ENCODE measurements around the gene APOA5. TPM values are rescaled to one million over a fixed set of nuclear protein-coding genes. Genes with fewer than 3 reads are reported as not detected.

The APOA5 gene
- total and polyA plus RNA-seq, 2 donors (not counting 3 experiments of a cell fraction or from before 2014, with no cell fraction given) = not detected

DNA sequence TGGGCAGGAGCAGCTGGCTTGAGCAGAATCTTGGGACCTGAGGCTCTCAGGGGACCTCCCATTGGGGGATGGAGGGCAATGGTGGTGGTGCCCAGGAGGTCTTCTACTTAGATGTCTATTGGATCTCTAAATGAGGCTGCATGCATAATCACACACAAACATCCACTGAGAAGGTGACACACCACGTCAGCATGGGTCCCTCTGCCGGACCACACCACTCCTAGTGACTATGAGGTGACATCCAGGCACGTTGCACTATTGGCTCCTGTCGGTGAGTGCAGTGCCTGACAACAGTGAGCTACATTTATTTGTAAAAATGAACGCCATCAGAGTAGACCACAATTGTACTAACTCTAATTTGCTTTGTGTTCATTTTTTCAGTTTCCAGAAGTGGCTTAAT is 33.8 kb upstream of the APOA5 start:
- Histone ChIP-seq H3K9me3 (replicated peaks; ENCODE audit: control insufficient read depth, insufficient read depth, low read length) (no peaks in the 10 kb centered on the region), H3K4me2 (ENCODE audit: insufficient read depth, low read length) (no peak overlapping the region), H4K20me1 (replicated peaks; ENCODE audit: control insufficient read depth, extremely low read depth, insufficient read depth, low read length) (no peaks in the 10 kb centered on the region), H3K27me3 (ENCODE audit: control insufficient read depth in 2 of 2, insufficient read depth in 2 of 2, low read length in 2 of 2) (no peaks in the 10 kb centered on the region), H3K4me1 (ENCODE audit: control insufficient read depth, extremely low read depth, insufficient read depth, low read length) (no peaks in the 10 kb centered on the region), H3K27ac (ENCODE audit: insufficient read depth, low read depth, low read length) (no peak overlapping the region), H3K36me3 (ENCODE audit: control insufficient read depth in 2 of 2, extremely low read depth in 1 of 2, insufficient read depth in 2 of 2, low read length in 2 of 2) (no peaks in the 10 kb centered on the region), H3K9ac (replicated peaks; ENCODE audit: extremely low read depth, insufficient read depth, low read length) (no peak overlapping the region), H3K9me1 (replicated peaks; ENCODE audit: control insufficient read depth, extremely low read depth, insufficient read depth, low read length) (no peaks in the 10 kb centered on the region), H3K79me2 (ENCODE audit: control insufficient read depth, insufficient read depth, low read length) (no peaks in the 10 kb centered on the region), H2AFZ (ENCODE audit: low read depth, low read length) (no peak overlapping the region), H3K4me3 (replicated peaks in 1 of 3; ENCODE audit: insufficient read depth in 1 of 3, low read depth in 1 of 3, low read length in 3 of 3) (no peak overlapping the region)
- TF ChIP-seq, protein P1, sequence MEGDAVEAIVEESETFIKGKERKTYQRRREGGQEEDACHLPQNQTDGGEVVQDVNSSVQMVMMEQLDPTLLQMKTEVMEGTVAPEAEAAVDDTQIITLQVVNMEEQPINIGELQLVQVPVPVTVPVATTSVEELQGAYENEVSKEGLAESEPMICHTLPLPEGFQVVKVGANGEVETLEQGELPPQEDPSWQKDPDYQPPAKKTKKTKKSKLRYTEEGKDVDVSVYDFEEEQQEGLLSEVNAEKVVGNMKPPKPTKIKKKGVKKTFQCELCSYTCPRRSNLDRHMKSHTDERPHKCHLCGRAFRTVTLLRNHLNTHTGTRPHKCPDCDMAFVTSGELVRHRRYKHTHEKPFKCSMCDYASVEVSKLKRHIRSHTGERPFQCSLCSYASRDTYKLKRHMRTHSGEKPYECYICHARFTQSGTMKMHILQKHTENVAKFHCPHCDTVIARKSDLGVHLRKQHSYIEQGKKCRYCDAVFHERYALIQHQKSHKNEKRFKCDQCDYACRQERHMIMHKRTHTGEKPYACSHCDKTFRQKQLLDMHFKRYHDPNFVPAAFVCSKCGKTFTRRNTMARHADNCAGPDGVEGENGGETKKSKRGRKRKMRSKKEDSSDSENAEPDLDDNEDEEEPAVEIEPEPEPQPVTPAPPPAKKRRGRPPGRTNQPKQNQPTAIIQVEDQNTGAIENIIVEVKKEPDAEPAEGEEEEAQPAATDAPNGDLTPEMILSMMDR (IDR thresholded peaks at IDR 0.05; ENCODE audit: extremely low read depth in 1 of 2, insufficient read depth in 1 of 2, low read depth in 1 of 2, low read length in 2 of 2) = no peak
- TF ChIP-seq GATA2 (IDR thresholded peaks at IDR 0.05; ENCODE audit: insufficient read depth, insufficient read length, low read depth, low read length) (no peak), FOS (IDR thresholded peaks at IDR 0.05; ENCODE audit: borderline replicate concordance, insufficient read depth, low read length) (no peak), JUN (IDR thresholded peaks at IDR 0.05; ENCODE audit: borderline replicate concordance, insufficient read depth, insufficient read length, low read depth) (no peak), EZH2 (IDR thresholded peaks at IDR 0.05; ENCODE audit: borderline replicate concordance, low read depth, low read length, severe bottlenecking) (no peak), POLR2AphosphoS5 (IDR thresholded peaks at IDR 0.05; ENCODE audit: insufficient read depth, low read depth, low read length) (no peak), MYC (IDR thresholded peaks at IDR 0.05; ENCODE audit: low read depth, low read length) (no peak), POLR2A (IDR thresholded peaks at IDR 0.05; ENCODE audit: low read depth, low read length) (no peak)
- TF ChIP-seq, protein P2, sequence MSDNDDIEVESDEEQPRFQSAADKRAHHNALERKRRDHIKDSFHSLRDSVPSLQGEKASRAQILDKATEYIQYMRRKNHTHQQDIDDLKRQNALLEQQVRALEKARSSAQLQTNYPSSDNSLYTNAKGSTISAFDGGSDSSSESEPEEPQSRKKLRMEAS (IDR thresholded peaks at IDR 0.05; ENCODE audit: insufficient read depth, insufficient read length) = no peak
- DNase-seq (ENCODE audit: low read depth, low spot score) = no peak
- no TSS peak for BruUV-seq (replicated peaks)
- POLR2A ChIA-PET = no interaction called here
- intact Hi-C loops (cut with micrococcal nuclease) = no loop called here
- CTCF ChIA-PET = interaction anchor here (3.7 kb wide), 1 partner anchor 11 kb away, joined by 22 read pairs; the partner anchor contains the start of gene APOA1
- dilution Hi-C loops (cut with MboI; ENCODE audit: extremely low pct_ligation_motif_present, low sequenced_read_pairs) = no loop called here
- FAIRE-seq = no peak
